PC-3 (cell line): ENCODE data around the gene REELD1. TPM values are rescaled to one million over a fixed set of nuclear protein-coding genes. Genes with fewer than 3 reads are reported as not detected.

Source experiments
- ATAC-seq: fragments of 200-7000 bp; cut with Tn5 transposase; 2 replicates; pipeline ENCODE4 v1.9.1; 2020; ENCODE audit warnings: mild to moderate bottlenecking, moderate library complexity
- BruUV-seq: library from RNA; stranded (reverse); fragments of 400-500 nt; replicated peaks from 2 replicates; lab custom pipeline; 2021; lab: Mats Ljungman, UMichigan
- CTCF ChIA-PET: fragments of 300-600 bp; sonication (Branson Sonifier 250); formaldehyde crosslinking; loops from one replicate; lab custom pipeline; 2022; ENCODE audit warnings: antibody characterized with exemption; lab: Charles Lee
- POLR2A ChIA-PET: fragments of 300-600 bp; sonication (Branson Sonifier 250); formaldehyde crosslinking; loops from one replicate; lab custom pipeline; 2022; ENCODE audit warnings: antibody characterized with exemption; ENCODE audit not compliant: unreplicated experiment; lab: Charles Lee
- DNase-seq: peaks from one replicate; pipeline ENCODE4 v3.0.0-alpha.2; 2015
- H2AFZ ChIP-seq: fragments of 300-600 bp; sonication (generic); 2 replicates; pipeline ENCODE4 v1.6.0; 2016; ENCODE audit warnings: antibody characterized with exemption, low read length
- H3F3A ChIP-seq: fragments of 300-600 bp; sonication (generic); one replicate; pipeline ENCODE4 v1.6.0; 2017; ENCODE audit warnings: antibody characterized with exemption, low read length, control low read depth, mild to moderate bottlenecking; ENCODE audit not compliant: unreplicated experiment
- H3K27ac ChIP-seq: fragments of 300-600 bp; sonication (generic); 2 replicates; pipeline ENCODE4 v1.5.1; 2016; ENCODE audit warnings: mild to moderate bottlenecking, low read length
- H3K27me3 ChIP-seq: fragments of 300-600 bp; sonication (generic); 2 replicates; pipeline ENCODE4 v1.6.1; 2016; ENCODE audit warnings: low read length, mixed read lengths
- H3K36me3 ChIP-seq: fragments of 300-600 bp; sonication (generic); 2 replicates; pipeline ENCODE4 v1.6.1; 2016; ENCODE audit warnings: low read depth, mixed run types, low read length, mixed read lengths
- H3K4me1 ChIP-seq: fragments of 300-600 bp; sonication (generic); 2 replicates; pipeline ENCODE4 v1.5.1; 2016; ENCODE audit warnings: low read length; ENCODE audit not compliant: insufficient read depth
- H3K4me2 ChIP-seq: fragments of 300-600 bp; sonication (generic); 2 replicates; pipeline ENCODE4 v1.6.0; 2016; ENCODE audit warnings: low read length
- H3K4me3 ChIP-seq: fragments of 300-600 bp; sonication (generic); 2 replicates; pipeline ENCODE4 v1.5.1; 2016; ENCODE audit warnings: mild to moderate bottlenecking, low read length, mixed read lengths
- H3K79me2 ChIP-seq: fragments of 300-600 bp; sonication (generic); 2 replicates; pipeline ENCODE4 v1.6.1; 2017; ENCODE audit warnings: low read length, mixed read lengths
- H3K9ac ChIP-seq: fragments of 300-600 bp; sonication (generic); 2 replicates; pipeline ENCODE4 v1.6.0; 2016; ENCODE audit warnings: mild to moderate bottlenecking, low read length
- H3K9me2 ChIP-seq: fragments of 300-600 bp; sonication (generic); replicated peaks from 2 replicates; pipeline ENCODE4 v1.6.1; 2016; ENCODE audit warnings: mixed run types, low read length, mixed read lengths
- H3K9me3 ChIP-seq: fragments of 300-600 bp; sonication (generic); 2 replicates; pipeline ENCODE4 v1.6.1; 2016; ENCODE audit warnings: low read length, mixed read lengths
- H4K20me1 ChIP-seq: fragments of 300-600 bp; sonication (generic); 2 replicates; pipeline ENCODE4 v1.6.1; 2016; ENCODE audit warnings: low read length, mixed read lengths
- EZH2 ChIP-seq: fragments of 300-600 bp; sonication (generic); IDR thresholded peaks from one replicate; pipeline ENCODE4 v1.6.1; 2017; ENCODE audit warnings: antibody characterized with exemption, mild to moderate bottlenecking, low read length; ENCODE audit not compliant: unreplicated experiment
- EZH2phosphoT487 ChIP-seq: fragments of 300-600 bp; sonication (generic); IDR thresholded peaks from 2 replicates; pipeline ENCODE4 v1.6.1; 2018; ENCODE audit warnings: mild to moderate bottlenecking, antibody characterized with exemption, low read length, borderline replicate concordance
- intact Hi-C: fragments of 100-400 bp; cut with micrococcal nuclease; formaldehyde crosslinking; loops from 2 replicates; pipeline ENCODE4 v1.9.0; 2023
- total RNA-seq: library from RNA; depleted of rRNA; stranded (reverse); fragments of >200 nt; gene quantifications from 2 replicates; pipeline ENCODE4 v1.2.3, GENCODE V29; 2014
- TF ChIP-seq, protein P1 (sequence below): fragments of 300-600 bp; sonication (generic); conservative IDR thresholded peaks from 2 replicates; pipeline ENCODE4 v1.5.1; 2017; ENCODE audit warnings: antibody characterized with exemption, low read depth, mild to moderate bottlenecking, low read length

The REELD1 gene
- total RNA-seq, 1 experiment from 2014 or later, result not detected

DNA sequence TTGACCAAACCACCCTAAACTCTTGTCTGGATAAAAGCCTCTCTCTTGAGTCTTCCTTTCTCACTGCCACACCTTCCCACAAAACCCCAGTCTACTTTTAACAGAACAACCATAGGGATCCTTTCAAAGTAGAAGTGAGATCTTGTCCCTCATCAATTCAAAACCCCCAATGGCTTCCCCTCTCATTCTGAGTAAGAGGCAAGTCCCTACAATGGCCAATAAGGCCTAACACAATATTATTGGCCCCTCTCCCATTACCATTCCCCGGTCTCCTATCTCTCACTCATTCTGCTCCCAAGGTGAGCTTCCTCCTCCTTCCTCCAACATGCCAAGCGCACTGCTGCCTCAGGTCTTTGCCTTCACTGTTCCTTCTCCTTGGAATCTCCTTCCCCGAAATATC, 57.1 kb downstream of the REELD1 start:
- CTCF ChIA-PET, result no interaction called here
- DNase-seq, result no peak
- no peaks in the 10 kb centered on the region for H3K9me2 ChIP-seq
- POLR2A ChIA-PET, result no interaction called here
- intact Hi-C loops, result no loop called here
- H3K4me2 ChIP-seq, result no peak overlapping the region
- no peaks in the 10 kb centered on the region for H3K27me3 ChIP-seq
- no peaks in the 10 kb centered on the region for H3K4me1 ChIP-seq
- no TSS peak for BruUV-seq
- H2AFZ ChIP-seq, result no peak overlapping the region
- ATAC-seq, result no peak
- no peaks in the 10 kb centered on the region for H3K9me3 ChIP-seq
- TF ChIP-seq EZH2phosphoT487 (no peak), EZH2 (no peak)
- TF ChIP-seq, protein P1, sequence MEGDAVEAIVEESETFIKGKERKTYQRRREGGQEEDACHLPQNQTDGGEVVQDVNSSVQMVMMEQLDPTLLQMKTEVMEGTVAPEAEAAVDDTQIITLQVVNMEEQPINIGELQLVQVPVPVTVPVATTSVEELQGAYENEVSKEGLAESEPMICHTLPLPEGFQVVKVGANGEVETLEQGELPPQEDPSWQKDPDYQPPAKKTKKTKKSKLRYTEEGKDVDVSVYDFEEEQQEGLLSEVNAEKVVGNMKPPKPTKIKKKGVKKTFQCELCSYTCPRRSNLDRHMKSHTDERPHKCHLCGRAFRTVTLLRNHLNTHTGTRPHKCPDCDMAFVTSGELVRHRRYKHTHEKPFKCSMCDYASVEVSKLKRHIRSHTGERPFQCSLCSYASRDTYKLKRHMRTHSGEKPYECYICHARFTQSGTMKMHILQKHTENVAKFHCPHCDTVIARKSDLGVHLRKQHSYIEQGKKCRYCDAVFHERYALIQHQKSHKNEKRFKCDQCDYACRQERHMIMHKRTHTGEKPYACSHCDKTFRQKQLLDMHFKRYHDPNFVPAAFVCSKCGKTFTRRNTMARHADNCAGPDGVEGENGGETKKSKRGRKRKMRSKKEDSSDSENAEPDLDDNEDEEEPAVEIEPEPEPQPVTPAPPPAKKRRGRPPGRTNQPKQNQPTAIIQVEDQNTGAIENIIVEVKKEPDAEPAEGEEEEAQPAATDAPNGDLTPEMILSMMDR, result no peak
- no peaks in the 10 kb centered on the region for H3F3A ChIP-seq
- H4K20me1 ChIP-seq, result no peaks in the 10 kb centered on the region
- H3K9ac ChIP-seq, result no peak overlapping the region
- H3K36me3 ChIP-seq, result no peaks in the 10 kb centered on the region
- no peak overlapping the region for H3K27ac ChIP-seq
- H3K4me3 ChIP-seq, result no peak overlapping the region
- no peaks in the 10 kb centered on the region for H3K79me2 ChIP-seq

DNA sequence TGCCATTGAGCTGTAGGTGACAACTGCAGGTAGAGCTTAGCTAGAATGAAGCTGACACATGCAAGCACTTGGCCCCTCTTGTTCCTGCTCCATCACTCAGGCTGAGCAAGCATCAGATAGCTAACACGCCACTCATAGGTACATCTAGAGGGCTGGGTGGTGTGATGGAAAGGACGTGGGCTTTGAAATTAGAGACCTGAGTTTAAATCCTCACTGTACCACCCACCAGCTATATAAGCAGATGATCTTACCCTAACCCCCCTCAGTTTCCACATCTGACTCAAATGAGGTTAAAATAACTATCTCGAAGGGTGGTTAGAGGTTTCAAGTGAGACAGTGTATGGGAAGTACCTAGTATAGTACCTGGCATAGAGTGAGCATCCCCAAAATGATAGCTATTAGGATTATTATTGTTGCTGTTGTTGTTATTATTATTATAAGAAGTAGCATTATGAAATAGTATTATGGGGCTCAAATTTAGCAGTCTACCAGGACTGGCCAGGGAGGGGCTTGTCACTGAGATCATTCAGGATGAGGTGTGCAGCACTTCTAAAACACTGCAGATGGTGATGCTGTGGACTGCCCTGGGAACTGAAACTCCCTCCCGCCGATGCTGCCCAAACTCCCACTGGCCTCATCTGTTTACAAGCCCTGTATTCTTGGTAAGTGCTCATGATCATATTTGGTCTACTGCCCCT, 59.0 kb downstream of the REELD1 start:
- no peak for TF ChIP-seq EZH2
- TF ChIP-seq, protein P1, result no peak
- TF ChIP-seq EZH2phosphoT487, result no peak
- ChIA-PET POLR2A (no interaction called here), CTCF (no interaction called here)
- no peak for ATAC-seq
- Histone ChIP-seq H3K27ac (no peak overlapping the region), H3K36me3 (no peaks in the 10 kb centered on the region), H3K4me2 (no peak overlapping the region), H3K79me2 (no peaks in the 10 kb centered on the region), H3K9me2 (no peaks in the 10 kb centered on the region), H3K9me3 (no peaks in the 10 kb centered on the region), H3K27me3 (no peaks in the 10 kb centered on the region), H4K20me1 (no peaks in the 10 kb centered on the region), H3F3A (no peaks in the 10 kb centered on the region), H2AFZ (no peak overlapping the region), H3K4me1 (no peaks in the 10 kb centered on the region), H3K4me3 (no peak overlapping the region), H3K9ac (no peak overlapping the region)
- intact Hi-C loops, result no loop called here
- BruUV-seq, result no TSS peak
- DNase-seq, result no peak

DNA sequence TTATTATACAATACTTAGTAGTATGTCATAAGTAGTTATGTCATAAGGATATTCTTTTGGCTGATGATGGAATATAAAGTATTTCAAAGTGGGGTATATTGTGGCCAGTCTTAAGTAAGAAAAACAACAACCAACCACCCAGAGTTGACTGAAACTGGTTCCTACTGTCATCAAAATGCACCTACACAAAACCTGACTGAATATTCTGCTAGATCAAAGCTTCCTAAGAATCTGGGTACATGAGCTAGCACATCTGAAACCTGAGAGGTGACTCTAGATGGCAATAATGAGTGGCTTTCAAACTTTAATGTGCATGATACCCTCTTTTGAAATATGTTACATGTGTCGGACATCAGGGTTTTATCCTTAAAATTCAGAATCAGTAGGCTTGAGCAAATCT, 60.4 kb downstream of the REELD1 start:
- ChIA-PET POLR2A (no interaction called here), CTCF (no interaction called here)
- intact Hi-C loops, result no loop called here
- Histone ChIP-seq H3K4me1 (no peaks in the 10 kb centered on the region), H3K27me3 (no peaks in the 10 kb centered on the region), H4K20me1 (no peaks in the 10 kb centered on the region), H3K36me3 (no peaks in the 10 kb centered on the region), H3K9me3 (no peaks in the 10 kb centered on the region), H3F3A (no peaks in the 10 kb centered on the region), H3K9me2 (no peaks in the 10 kb centered on the region), H3K9ac (no peak overlapping the region), H3K27ac (no peak overlapping the region), H3K4me2 (no peak overlapping the region), H2AFZ (no peak overlapping the region), H3K4me3 (no peak overlapping the region), H3K79me2 (no peaks in the 10 kb centered on the region)
- BruUV-seq, result no TSS peak
- ATAC-seq (no peak), DNase-seq (no peak)
- TF ChIP-seq, protein P1, result no peak
- TF ChIP-seq EZH2phosphoT487 (no peak), EZH2 (no peak)
